ENCODE data around the gene CAPN10.

Gene CAPN10

DNA sequence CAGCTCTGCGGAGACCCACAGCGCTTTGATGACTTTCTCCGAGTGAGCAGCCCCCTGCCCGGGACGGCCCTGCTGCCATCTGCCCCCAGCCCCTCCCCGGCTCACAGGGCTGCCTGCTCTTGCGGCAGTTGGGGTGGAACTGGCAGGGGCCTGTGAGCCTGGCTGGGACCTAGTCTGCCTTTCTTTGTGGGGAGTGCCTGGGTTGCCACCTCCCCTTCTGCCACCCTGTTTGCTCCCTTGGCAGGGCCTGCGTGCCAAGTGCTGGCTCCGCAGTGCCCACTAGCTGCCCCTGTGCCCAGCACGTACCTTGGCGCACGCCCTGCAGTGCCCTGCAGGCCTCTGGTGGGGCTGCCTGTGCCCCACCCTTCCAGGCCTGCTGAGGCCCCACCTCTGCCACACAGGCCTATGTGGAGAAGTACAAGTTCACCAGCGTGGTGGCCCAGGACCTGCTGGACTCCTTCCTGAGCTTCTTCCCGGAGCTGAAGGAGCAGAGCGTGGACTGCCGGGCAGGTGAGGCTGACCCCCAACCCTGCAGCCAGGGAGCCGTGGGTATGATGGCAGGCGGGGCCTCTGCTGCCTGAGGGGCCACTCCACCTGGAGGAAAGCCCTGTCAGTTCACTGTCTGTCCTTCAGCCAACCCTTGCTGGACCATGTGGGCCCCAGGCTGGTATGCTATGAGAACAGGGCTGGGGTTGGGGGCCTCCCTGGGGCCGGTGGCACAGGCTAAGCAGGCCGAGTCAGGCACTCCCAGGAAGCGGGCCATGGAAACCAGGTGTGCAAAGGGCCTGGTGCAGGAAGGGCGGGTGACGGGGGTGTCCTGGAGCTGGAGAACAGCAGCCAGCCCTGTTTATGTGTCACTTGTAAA is 11.2 kb upstream of the CAPN10 start:
- DNase-seq, result no peak

DNA sequence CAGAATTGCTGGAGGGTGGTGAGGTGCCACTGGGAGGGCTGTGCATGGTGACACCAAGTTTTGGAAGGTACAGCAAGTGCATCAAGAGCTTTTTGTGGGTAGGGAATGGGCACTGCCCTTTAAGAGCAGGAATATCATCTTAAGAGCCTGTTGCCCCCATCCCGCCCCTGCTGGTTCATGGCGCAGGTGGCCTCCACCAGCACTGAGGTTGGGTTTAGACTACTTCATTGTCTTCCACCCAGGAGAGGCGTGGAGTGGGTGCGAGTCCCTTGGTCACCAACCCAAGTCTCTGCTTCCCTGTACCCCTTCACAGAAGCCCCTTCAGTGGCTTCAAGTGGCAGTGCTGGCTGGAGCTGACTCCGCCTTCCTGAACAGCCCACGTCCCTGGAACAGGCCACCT is 10.5 kb upstream of the CAPN10 start:
- no peak for DNase-seq

DNA sequence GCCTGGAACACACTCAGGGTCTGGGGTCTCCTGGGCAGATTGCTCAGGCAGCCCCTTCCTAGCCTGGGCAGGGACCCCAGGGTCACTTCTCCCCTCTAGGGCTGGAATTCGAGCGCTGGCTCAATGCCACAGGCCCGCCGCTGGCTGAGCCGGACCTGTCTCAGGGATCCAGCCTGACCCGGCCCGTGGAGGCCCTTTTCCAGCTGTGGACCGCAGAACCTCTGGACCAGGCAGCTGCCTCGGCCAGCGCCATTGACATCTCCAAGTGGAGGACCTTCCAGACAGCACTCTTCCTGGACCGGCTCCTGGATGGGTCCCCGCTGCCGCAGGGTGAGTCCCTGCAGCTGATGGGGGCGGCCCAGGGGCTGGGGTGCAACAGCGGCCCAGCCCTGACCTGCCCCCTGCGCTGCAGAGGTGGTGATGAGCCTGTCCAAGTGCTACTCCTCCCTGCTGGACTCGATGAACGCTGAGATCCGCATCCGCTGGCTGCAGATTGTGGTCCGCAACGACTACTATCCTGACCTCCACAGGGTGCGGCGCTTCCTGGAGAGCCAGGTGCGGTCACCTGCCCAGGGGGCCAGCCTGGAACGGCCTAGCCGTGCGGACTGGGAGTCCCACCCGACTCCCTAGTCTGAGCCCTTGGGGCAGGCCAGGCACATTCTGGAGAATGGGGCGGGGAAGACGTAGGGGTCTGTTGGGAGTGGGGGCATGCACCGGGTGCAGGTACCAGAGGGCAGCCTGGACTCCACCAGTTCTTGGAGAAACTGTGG is 9.9 kb upstream of the CAPN10 start:
- DNase-seq, result no peak

DNA sequence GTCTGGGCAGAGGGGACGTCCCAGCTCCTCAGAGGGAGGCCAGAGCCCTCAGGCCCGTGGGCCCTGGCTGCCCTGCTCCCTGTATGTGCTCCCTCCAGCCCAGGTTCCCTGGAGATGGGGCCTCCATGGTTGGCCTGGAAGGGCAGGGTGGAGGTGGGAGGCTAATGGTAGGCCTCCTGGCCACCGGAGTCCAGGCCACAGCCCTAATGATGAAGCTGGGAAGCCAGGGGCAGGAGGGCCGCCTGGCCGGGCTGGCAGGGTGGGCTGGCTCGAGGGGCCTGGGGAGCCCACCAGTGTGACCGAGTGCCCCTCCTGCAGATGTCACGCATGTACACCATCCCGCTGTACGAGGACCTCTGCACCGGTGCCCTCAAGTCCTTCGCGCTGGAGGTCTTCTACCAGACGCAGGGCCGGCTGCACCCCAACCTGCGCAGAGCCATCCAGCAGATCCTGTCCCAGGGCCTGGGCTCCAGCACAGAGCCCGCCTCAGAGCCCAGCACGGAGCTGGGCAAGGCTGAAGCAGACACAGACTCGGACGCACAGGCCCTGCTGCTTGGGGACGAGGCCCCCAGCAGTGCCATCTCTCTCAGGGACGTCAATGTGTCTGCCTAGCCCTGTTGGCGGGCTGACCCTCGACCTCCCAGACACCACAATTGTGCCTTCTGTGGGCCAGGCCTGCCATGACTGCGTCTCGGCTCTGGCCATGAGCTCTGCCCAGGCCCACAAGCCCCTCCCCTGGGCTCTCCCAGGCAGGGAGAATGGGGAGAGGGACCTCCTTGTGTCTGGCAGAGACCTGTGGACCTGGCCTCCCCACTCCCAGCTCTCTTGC is 9.0 kb upstream of the CAPN10 start:
- no peak for DNase-seq

DNA sequence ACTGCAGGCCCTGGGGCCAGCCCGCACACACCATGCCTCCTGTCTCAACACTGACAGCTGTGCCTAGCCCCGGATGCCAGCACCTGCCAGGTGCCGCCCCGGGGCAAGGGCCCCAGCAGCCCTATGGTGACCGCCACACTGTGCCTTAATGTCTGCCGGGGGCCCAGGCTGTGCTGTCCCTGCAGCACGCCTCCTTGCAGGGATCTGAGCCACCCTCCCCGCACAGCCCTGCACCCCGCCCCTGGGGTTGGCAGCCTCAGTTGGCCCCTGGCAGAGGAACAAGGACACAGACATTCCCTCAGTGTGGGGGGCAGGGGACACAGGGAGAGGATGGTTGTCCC is 8.5 kb upstream of the CAPN10 start:
- no peak for DNase-seq

DNA sequence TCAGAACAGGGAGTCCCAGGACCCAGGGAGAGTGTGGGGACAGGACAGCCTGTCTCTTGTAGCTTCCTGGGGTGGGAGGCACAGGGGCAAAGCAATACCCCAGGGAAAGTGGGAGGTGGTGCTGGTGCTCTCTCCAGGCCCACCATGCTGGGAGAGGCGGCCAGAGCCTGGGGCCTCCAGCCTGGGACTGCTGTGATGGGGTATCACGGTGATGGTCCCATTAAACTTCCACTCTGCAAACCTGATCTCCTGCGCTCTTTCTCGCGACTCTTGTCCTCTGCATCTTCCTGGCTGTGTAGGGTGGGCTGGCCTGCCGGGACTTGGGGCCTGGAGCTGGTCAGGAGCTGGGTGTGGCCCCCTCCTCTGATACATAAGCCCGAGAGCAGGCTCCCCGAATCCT is 8.0 kb upstream of the CAPN10 start:
- DNase-seq, result no peak

DNA sequence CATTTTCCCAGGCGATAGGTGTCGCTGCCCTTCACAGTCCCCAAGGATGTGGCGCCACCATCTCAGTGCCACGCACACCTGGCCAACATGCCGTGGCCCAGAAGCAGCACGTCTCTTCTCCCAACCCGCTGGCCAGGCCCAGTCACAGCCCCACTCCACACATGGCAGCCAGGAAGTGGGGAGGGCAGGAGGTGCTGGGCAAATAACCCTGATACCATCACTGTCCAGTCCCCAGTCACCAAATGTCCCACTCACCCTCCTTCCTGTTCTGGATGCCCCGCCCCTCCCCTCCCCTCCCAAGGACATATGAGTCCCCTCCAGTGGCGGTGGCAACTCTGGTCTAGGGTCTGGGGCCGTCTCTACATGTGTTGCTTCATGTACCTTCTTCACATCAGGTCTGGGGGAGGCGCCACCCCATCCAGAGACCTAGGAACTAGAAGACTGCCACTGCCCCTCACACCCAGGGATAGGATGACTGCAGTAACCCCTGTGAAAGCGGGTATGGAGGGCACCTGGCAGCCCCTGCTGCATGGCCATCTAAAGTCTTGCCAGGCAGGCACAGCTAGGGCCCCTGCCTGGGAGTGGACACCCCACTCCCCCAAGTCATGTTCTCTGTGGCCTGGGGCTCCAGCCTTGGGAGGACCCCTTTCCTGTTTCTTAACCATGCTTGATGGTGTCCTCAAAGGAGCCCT is 7.3 kb upstream of the CAPN10 start:
- DNase-seq, result peak; percentile 44

DNA sequence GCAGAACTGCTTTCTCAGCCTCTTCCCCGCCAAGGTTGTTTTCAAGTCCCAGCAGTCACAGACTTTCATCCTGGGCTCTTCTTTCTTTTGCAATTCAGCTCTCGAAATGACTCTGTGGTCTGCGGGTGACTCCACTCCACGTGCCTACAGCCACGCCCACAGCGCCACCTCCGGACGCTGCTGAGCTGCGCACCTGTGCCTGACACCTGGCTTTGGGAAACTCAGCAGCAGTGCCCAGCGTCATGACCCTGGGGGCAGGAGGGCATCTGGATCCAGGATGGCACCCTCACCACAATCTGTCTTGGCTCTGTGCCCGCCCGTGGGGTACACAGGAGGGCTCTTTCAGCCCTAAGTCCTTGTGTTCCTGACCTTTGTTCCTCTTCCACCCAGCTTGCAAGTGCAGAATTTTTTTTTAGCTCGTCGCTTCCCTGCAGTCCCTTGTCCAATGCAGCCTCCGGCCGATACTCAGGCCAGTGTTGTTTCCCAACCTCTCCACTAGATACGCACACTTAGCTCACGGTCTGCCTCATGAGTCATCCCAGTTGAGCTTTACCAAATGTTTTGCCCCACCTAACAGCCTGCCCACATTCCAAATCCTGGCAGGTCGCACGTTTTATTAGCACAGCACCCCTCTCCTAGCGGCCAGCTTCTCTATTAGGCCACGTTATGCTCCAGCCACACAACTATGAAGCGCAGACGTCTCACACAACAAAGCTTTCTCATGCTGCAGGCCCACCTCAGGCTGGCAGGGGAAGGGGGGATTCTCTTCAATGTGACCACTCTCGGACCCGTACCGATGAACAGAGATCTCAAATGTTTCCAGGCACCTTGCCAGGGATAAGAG is 6.5 kb upstream of the CAPN10 start:
- DNase-seq, result peak; percentile 96

DNA sequence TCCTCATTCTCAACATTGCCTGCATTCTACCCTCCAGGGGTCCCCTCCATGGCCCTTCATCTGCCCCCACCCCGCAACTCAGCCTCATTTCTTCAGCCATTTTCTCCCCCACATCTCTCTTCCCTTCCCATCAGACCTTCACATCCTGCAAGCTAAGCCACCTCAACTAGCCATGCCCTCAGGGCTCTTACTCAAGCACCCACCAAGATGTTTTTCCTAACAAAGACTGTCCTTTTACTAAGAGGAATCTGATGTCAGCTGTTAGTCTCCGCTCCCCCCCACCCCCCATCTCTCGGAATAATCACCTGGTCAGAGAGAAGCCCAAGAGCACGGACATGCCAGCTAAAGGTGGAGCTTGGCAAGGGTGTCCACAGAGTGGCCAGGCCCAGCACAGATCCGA is 4.7 kb upstream of the CAPN10 start:
- DNase-seq, result no peak

DNA sequence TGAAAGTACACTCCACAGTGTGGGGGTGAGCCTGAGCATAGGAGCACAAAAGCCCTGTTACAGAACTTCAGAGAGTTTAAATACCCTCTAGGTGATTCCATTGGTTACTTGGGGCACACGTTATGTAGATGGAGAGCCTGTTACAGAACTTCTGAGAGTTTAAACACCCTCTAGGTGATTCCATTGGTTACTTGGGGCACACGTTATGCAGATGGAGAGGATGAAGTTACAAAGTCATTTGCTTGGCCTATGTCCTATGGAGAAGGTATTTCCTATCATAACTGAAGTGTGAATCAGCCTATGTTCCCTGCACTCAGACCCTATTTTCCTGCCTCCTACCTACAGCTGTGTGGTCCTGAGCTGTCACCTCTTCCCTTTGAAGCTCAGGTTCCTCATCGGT is 3.8 kb upstream of the CAPN10 start:
- DNase-seq, result no peak

DNA sequence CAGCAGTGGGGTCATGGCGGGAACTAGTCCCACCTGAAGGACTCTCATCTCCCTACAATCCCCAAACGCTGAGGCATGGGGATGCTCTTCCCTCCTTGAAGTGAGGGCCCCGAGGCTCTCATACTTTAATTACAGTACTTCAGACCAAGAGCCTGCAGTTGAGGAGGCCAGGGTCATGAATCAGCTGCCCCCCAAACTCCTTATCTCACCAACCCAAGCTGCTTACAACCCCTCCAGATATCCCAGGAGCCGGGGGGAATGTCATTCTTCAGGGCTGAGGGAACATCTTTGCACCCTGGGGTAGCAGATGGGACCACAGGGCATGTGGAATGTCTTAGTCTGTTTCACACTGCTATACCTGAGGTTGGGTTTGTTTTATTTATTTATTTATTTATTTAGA is 2.8 kb upstream of the CAPN10 start:
- DNase-seq, result no peak

DNA sequence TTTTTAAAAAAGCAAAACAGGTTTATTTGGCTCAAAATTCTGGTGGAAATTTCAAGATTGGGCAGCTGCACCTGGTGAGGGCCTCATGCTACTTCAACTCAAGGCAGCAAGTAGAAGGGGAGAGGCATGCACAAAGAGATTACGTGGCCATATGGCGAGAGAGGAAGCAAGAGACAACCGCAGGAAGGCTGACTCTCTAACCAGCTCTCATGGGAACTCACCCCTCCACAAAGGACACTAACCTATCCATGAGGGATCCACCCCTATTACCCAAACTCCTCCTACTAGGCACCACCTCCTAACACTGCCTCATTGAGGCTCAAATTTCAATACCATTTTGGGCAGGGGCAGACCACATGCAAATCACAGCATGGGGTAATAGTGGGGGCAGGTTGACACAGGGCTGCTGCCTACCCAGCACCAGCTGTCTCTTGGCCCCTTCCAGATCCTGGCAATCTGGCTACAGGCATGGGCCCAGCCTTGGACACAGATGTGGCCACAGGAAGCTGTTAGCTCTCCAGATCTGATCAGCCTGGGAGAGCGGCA is 2.0 kb upstream of the CAPN10 start:
- peak; percentile 93 for DNase-seq

DNA sequence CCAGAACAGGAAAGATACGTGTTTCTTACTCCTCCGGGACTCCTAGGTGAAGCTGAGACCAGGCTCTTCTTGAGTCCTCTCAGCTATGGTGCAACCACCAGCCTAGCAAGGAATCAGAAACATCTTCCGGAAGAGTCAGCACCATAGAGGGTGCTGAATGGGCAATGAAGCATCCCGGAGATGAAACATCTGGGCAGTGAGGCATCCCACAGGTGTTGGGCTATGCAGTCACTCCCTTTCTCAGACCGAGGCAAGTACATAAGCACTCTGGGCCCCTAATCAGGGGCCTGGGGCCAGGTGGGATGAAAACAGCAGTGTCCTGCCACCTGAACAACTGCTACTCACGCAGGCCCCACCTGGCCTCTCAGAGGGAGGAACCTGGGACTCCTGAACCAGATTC is 1.4 kb upstream of the CAPN10 start:
- peak; percentile 79 for DNase-seq

DNA sequence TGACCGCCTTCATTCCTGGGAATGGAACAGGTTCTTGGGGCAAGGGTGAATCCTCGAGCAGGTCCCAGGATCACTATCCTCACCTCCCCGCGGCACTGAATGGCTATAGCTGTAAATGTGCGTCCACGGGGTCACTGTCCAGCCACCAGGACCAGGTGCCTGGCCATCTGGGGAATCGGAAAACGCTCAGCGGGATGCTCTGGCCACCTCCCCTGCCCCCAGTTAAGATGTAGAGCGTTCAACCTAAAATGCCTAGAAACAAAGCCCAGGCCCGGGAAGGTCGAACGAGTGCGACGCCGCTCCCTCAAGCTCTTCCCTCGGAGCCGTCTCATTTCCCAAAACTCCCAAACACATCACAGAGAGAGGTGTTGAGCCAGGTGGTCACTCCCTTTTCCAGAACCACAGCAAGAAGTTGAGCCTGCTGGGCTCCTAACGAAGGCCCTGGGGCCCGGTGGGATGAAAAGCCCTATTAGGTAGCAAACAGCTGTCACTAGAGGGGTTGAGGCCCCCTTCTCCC is 795 bp upstream of the CAPN10 start:
- DNase-seq, result no peak

DNA sequence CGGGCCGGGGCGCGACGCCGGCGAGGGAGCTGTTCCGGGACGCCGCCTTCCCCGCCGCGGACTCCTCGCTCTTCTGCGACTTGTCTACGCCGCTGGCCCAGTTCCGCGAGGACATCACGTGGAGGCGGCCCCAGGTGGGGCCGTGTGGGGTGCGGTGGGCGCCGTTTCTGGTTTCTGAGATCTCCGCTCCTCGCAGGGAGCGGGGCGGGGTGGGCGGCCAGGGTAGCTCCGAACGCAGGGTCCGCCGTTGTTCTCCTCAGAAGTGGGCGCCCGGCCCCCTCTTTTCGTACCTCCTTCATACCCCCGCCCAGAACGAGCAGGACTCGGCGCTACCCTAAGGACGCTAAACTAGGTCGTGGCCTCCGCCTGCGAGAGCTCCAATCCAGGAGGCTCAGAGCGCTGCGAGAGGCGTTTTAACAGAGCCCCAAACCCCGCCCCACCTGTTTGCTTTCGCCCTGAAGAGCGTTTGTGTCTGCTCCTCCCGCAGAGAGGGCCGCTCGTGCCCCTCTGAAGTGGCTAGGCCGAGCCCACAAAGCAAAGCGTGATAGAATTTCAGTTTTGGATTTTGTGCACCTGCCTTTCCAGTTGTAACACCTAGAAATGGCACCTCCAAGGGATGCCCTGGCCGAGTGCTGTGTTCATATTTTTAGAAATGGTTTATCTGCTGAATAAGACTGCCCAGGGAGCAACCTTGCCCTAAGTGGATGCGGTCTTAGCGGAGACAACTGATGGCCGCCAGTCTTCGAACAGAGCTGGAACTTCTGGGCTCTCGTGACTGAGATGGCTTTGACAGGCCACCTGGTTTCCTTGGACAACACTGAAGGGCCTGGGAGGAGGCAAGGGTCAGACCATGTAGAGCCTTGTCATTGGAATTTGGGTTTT is 626 bp downstream of the CAPN10 start:
- DNase-seq, result peak; percentile 74

DNA sequence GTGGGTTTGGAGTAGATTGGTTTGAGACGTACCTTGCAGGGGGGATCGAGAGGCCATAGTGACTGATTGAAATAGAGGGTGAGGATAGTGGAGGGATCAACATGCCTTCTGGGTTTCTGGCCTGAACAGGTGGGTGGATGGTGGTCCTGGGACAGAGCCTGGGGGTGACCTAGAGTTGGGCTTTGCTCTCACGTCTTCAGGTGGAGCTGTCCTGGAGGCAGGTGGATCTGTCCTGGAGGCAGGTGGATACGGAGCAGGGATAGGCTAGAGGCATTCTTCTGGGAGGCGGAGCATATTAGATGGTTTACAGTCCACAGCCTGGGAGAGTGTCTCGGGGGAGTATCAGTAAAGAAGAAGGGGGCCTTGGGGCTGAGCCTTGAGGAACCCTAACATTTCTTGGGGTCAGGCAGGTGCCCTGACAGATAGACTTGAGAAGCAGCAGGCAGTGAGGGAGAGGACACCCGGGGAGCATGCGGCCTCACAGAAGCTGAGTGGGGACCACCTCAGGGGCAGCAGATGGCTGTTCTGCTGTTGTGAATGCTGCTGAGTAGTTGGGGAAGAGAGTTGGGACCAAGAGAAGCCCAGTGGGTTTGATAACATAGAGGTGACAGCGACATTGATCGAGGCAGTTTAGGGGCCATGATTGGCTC is 1.6 kb downstream of the CAPN10 start:
- no peak for DNase-seq

DNA sequence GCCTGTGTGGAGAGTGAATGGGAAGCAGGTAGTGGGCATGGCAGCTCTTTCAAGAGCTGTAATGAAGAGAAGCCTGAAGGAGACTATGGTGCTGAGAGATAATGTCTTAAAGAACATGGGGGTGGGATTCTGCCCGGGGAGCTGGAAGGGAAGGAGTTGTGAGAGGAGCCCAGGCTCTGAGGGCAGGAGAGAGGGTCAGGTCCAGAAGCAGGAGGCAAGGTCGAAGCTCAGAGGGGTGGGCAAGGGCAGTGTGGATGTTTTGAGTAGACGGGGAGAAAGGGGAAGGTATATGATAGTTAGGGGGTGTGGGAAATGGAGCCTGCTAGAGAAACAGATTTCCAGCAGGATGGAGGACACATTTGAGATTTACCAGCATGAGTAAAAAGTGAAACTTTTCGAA is 2.1 kb downstream of the CAPN10 start:
- DNase-seq, result no peak

DNA sequence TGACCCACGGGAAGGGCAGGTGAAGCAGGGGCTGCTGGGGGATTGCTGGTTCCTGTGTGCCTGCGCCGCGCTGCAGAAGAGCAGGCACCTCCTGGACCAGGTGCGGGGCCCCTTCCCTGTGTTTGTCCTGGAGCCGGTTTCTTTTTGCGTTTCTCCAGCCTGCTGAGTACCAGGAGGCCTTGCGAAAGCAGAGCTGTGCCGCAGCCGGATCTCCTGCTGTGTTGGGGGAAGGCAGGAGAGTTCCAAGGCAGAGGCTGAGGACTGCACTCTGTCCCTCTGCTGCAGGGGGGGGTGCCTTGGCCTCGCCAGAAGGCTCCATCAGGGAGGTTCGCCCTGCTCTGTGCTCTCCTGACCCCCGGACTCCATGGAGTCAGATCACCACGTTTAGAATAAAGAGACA is 2.8 kb downstream of the CAPN10 start:
- no peak for DNase-seq

DNA sequence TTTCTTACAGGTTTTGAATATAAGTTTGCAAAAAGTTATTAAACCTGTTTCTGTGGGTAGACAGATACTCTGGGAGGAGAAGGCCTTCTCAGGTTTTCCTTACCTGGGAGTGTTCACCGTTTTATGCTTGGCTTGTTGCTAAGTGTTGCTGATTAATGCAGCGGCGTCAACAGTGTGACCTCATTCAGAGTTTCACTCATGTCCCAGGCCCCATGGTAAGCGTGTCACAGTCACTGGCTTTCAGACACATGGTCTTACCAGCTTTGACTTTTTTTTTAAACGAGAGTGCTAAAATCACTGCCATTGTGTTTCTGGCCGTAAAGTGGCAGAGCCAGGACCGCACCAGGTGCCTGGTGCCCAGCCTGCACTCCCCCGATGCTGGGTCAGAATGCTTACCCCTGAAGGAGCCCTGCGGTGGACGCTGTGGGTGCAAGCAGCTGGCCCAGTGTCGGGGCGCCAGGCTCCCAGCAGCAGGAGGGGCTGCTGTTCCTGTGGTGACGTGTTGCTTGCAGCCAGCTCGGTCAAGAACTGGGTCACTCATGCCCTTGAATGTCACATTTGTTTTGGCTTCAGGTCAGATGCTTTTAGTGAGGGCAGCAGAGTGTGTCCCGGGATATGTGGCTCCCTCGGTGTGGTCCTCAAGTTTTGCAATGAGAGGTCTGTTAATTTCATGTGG is 3.5 kb downstream of the CAPN10 start:
- DNase-seq, result no peak
